AG09309 (cell line): ENCODE data around the gene SMIM24.

ENCODE experiments used
- DNase-seq: peaks from one replicate; pipeline ENCODE4 v3.0.0-alpha.2; 2010; ENCODE audit warnings: low read depth
- H3K4me3 ChIP-seq: 2 replicates; pipeline ENCODE4 v1.5.1; 2011; ENCODE audit warnings: mild to moderate bottlenecking, low read depth, low read length, moderate library complexity; ENCODE audit not compliant: control insufficient read depth
- TF ChIP-seq, protein P1 (sequence below): IDR thresholded peaks from 2 replicates; pipeline ENCODE4 v1.5.1; 2011; ENCODE audit warnings: mild to moderate bottlenecking, low read depth, low read length, inconsistent platforms; ENCODE audit not compliant: insufficient read depth, control insufficient read depth; ENCODE audit errors: missing control alignments

The SMIM24 gene

DNA sequence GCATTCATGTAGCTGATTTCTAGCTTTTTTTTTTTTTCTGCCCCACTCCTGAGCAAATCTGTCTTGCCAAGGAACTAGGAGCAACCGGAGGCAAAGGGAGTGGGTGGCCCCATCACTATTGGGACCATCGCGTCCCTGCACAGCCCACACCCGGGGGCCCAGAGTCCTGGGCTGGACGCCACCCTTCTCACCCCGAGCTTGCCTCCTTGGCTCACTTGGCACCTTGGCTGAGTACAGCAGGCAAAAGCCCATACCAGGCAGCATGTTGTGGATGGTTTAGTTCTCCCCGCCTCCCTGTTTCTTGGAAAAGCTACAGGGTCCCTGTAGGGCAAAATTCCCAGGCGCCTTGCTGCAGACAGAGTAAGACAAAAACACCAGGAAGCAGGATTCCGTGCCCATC is 13.7 kb downstream of the SMIM24 start:
- H3K4me3 ChIP-seq: no peak overlapping the region
- no peak for DNase-seq
- TF ChIP-seq, protein P1, sequence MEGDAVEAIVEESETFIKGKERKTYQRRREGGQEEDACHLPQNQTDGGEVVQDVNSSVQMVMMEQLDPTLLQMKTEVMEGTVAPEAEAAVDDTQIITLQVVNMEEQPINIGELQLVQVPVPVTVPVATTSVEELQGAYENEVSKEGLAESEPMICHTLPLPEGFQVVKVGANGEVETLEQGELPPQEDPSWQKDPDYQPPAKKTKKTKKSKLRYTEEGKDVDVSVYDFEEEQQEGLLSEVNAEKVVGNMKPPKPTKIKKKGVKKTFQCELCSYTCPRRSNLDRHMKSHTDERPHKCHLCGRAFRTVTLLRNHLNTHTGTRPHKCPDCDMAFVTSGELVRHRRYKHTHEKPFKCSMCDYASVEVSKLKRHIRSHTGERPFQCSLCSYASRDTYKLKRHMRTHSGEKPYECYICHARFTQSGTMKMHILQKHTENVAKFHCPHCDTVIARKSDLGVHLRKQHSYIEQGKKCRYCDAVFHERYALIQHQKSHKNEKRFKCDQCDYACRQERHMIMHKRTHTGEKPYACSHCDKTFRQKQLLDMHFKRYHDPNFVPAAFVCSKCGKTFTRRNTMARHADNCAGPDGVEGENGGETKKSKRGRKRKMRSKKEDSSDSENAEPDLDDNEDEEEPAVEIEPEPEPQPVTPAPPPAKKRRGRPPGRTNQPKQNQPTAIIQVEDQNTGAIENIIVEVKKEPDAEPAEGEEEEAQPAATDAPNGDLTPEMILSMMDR: no peak

DNA sequence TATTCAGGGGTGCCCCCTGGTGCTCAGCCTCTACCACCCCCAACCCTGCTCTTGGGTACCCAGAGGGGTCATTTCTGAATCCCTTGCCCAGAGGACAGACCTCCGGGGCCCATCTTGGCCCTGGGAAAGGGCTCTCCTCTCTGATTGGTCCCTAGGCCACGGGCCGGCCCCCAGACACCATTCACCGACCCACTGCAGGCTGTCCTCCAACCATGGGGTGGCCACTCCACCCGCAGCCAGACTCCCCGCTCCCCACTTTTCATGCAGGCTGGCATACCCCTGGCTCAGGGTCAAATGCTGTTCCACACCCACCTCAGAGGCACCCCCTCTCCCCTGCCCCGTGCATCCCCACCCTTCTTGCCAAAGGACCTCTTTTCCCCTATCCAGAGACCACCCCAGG is 14.8 kb downstream of the SMIM24 start:
- TF ChIP-seq, protein P1: no peak
- no peak overlapping the region for H3K4me3 ChIP-seq
- DNase-seq: no peak

DNA sequence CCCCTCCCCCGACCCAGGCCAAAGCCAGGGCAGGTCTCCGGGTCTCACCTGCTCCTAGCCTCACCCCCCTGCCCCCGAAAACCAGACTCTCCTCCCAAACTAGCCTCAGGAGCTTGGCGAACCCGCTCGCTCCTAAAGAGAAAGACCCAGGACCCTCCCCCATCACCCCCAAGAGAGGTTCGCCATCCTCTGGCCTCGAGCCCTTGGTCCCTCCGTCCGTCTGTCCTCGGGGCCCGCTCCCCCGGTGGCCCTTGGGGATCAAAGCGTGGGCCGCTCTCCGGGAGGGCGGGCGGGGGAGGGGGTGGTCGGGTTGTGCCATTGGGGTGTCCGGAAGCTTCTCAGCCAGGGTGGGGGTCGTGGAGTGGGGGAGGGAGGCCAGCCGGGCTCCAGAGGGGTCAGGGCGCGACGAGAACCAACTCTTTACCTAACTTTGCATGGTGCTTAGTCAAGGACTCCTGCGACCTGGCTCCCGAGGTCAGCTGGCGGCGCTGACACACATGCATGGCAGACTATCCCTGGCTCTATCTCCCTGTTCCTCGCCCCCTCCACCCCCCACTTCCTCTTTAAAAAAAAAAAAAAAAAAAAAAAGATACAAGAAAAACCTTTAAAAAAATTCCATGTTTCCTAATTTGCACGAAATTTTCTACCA is 15.6 kb downstream of the SMIM24 start:
- no peak for DNase-seq
- H3K4me3 ChIP-seq: no peak overlapping the region
- TF ChIP-seq, protein P1: no peak

DNA sequence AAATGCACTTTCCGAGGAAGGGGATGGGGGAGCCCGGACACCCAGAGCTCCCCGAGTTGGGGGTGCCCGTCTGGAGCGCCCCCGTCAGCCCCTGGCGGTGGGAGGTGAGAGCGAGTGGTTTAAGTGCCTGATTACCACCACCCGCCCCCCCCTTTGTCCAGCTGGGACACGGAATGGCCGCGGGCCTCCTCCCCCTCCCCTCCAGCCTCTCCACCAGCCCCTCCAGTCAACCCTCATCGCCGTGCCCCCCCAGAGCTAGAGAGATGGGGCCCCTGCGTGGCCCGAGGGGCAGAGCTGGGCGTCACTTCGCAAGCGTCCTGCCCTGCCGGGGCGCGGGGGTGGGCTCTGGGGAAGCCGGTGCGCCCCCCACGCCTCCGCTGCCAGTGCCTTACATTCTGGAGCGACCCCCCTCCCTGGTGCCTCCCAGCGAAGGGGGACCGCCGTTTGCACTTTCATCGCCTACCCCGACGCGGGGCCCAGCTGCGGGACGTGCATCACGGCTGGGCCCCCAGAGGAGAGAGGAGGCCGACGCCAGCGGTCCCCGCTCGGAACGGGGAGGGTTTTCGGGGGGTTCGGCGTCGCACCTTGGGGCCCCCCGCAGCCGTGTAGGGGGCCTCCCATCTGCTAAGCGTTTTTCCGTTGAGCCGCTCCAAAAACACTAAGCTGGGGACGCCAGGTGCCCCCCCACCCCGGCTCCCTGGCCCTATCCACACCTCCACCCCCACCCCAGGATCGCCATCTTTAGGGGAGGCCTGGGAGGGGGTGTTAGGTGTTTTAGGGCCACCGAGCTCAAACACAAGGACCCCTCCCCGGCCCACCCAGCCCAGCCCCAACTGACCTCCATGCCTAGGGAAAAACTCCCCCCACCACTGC is 16.4 kb downstream of the SMIM24 start:
- H3K4me3 ChIP-seq: no peak overlapping the region
- no peak for DNase-seq
- TF ChIP-seq, protein P1: no peak

DNA sequence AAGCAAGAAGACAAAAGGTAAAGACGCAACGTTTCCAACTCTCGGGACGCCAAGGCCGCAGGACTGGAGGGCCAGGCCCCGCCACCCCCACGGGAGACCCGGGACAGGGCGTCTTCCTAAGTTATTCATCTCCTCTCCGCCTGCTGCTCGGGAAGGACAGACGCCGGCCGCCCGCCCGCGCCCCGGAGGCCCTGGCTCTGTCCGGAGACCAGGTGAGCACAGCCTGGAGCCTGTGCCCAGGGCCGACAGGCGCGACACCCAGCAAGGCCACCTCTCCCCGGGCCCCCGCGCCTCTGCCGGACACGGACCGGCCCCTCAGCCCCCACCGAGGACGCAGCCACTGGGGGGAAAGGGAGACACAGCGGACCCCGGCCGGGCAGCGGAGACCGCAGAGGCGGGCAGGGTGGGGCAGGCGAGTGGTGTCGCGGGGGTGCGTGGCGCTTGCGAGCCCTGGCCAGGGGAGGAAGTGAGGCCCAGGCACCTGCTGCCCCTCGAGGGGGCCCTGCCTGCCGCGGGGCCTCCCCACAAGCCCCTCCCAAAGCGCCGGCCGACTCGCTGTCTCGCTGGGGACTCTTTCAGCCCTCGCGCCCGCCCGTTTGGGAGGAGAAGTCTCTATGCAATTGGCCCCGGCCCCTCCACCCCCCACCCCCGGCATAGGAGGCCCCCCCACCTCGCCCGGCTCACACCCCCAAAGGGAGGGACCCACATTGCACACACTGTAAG is 17.2 kb downstream of the SMIM24 start:
- TF ChIP-seq, protein P1: no peak
- no peak for DNase-seq
- H3K4me3 ChIP-seq: no peak overlapping the region

DNA sequence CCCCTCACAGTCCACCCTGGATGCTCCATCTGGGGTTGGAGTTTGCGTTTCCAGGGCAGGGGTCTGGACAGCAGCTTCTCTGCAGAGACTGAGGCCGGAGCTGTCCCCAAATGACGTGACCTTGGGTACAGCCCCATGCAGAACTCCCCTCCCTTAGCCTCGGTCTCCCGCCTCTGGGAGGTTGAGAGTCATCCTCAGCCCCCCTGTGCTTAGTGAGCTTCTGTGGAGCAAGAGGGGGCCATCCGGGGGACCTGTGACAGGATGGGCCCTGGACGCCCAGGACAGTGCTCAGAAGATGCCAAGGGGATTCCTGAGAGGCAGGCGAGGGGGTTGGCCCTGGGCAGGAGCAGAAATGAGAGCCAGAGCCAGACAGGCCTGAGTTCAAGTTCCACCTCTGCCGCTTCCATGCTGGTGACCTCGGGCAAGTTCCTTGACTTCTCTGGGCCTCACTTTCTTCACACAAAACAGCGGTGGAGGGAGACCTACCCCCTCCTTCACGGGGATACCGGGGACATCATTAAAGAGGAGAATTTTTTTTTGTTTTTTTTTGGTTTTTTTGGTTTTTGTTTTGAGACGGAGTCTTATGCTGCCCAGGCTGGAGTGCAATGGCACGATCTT is 20.3 kb downstream of the SMIM24 start:
- H3K4me3 ChIP-seq: no peak overlapping the region
- TF ChIP-seq, protein P1: no peak
- no peak for DNase-seq
